NCI-H226 (cell line): Measurements from ENCODE around the gene USP3.

Source experiments
- DNase-seq: peaks from one replicate; pipeline ENCODE4 v3.0.0-alpha.2; 2015

USP3 gene

DNA sequence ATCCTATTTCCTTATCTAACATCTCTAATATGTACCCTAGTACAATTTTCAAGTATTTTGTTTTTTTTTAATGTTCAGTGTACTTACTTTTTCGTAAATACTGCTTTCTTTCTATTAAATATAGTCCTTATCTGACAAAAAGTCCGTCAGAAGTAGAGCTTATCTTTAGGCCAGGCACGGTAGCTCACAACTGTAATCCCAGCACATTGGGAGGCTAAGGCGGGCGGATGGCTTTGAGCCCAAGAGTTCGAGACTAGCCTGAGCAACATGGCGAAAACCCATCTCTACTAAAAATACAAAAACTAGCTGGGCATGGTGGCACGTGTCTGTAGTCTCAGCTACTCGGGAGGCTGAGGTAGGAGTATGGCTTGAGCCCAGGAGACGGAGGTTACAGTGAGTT is 41.1 kb downstream of the USP3 start:
- no peak for DNase-seq

DNA sequence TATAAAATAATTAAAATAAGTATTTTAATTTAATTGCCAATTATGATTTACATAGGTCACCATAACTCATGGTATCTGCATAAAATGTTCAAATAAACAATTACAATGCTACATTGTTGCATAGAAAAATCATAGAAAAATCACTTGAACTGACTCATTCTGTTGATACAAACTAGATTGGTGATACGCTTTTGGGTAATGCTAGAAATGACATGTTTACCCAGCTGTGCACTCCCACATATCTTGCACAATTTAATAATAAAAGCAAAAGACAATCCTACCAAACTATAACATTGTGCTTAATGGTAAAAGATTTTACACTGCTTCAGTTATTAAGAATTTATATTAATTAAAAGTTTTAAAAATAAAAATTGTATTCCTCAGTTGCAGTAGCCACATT is 47.0 kb downstream of the USP3 start:
- DNase-seq: peak; percentile 54

DNA sequence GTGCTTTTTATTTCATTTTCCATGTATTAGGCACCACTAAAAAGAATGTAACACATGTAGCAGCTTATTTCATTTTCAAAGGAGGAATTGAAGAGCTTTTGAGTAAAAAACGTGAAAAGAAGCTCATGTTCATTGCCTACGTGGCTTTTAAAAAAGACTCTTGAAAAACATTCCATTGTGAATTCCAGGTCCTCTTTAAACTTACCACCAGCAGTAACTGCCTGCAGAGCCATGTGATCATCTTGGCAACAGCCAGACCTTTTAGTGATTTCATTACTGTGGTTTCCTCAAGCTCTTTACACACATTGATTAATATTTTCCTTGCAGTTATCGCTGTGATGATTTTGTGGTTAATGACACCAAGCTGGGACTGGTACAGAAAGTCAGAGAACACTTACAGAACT is 49.0 kb downstream of the USP3 start:
- DNase-seq: peak; percentile 98

DNA sequence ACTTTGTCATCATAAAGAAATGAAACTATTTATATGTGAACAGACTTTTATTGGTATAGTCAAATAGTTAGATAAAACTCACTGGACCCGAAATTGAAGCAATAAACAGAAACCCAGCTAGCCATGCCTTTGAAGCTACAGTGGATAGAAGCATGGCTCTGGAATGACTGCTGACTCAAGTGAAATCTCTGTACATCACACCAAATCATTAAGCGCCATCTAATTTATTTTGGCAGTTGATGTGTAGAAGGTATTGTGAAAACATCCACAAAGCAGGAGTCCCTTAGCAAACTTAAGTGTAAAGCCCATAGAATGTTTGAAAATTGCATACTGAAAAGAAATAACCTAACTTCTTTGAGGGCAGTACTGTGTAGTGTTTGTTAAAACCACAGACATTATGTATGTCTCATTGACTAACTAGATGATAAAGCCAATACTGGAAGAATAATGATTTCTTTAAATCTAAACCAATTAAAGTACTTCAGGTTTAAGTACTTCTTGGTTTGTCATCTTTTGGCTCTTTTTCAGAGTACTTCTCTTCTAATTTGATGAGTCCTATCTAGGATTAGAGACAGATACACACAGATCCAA is 50.0 kb downstream of the USP3 start:
- no peak for DNase-seq

DNA sequence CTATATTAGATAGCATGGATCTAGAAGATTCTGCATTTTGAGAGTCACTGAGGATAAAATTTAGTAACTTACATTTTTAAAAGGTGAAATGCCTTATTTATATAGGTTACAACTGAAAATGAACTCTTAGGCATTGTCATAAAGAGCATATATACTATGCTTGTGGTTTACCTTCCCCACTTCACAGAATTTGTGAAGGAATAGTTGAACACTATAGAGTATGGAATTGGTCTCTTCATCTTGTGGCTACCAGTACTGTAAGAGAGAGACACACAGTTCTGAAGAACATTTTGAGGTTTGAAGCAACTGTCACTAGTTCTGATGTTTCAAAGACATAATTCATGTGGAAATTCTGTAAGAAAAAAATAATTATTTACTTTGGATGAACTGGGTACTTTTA is 51.1 kb downstream of the USP3 start:
- DNase-seq: no peak

DNA sequence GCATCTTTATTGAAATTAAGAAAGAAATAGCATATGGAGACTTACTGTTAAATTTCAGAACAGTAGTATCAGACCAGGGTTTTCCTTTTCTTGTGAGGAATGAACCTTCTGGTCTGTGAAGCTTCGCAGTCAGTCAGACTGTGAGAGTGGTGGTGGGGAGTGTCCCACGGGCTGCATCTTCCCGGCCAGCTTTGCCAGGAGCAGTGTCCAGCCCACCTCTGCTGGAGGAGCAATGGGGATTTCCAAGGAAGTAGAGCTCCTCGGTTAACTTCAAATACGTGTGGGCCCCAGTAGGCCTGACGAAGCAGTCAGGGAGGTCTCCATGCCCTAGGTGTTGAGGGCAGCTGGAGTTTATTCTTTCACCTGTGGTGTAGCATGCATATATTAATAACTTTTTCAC is 51.9 kb downstream of the USP3 start:
- no peak for DNase-seq

DNA sequence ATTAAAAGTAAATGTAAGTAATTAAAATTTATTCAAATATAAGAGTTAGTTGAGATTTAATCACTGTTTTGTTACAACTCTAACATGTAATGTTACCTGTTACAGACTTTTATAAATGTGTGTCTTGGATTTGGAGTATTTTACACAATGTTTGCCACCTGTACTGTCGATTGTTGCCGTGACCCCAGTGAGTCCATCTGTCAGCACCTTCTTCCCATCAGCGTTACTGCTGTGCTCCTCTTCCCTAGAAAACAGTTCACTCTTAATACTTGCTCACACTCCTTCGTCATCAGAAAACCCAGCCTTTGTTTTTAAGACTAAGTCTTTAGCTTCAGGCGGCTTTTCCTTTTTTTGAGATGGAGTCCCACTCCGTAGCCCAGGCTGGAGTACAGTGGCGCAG is 52.3 kb downstream of the USP3 start:
- DNase-seq: no peak

DNA sequence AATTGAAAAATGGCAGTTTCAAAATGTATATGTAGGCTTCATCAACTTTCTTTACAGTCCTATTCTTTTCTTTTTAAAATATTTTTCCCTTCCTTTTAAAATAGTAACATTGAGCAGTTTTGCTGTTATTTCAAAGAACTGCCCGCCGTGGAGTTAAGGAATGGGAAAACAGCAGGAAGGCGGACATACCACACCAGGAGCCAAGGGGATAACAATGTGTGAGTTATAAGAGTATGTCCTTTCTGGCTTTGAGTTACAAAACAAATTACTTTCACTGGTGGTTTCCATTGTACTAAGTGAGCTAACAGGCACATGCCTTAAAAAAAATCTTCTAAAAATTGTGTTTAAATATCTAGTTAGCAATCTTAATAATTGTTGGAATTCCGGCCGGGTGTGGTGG is 55.4 kb downstream of the USP3 start:
- DNase-seq: no peak

DNA sequence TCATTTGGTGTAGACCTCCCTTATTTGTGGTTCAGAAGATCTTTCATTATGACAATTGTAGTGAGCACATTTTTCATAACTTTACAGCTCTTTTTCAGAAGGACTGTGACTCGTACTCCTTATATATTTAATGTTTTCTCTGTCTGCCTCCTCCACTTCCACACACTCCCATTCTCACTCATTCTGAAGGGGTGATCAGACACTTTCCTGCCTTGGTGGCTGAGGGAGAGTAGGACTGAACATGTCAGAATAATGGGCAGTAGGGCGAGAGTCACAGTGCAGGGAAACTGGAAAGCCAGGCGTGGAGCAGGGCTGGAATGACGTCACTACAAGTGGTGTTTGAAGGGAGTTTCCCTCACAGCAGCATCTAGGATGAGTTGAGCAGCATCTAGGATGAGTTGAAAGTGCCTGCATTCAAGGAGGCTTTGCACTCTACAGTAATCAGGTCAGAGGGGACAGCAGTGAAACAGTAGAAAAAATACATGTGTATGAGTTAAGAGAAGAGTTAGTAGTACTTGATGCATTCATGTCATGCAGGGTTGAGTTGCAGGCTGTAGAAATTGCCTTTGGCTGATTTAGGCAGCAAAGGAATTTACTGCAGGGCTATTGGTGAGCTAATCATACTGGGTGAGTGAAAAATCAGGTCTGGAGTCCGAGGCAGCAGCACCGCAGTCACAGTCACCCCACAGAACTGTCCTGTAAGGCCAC is 56.5 kb downstream of the USP3 start:
- no peak for DNase-seq

DNA sequence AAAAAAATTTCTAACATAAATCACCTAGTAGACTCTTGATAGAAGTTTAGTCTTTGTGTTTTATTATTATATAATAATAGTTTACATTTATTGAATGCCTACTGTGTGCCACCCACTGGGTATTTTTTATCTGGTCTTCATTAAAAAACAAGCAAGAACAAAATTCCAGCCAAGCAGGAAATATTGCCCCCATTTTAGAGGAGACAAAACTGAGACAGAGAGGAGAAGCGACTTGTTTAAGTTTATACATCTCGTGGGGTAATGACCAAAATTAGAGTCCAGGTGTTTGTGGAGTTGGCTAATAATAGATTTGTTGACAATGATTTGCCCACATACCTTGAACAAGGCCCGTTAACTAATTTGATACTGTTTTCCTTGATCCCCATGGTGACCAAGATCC is 59.7 kb downstream of the USP3 start:
- DNase-seq: no peak

DNA sequence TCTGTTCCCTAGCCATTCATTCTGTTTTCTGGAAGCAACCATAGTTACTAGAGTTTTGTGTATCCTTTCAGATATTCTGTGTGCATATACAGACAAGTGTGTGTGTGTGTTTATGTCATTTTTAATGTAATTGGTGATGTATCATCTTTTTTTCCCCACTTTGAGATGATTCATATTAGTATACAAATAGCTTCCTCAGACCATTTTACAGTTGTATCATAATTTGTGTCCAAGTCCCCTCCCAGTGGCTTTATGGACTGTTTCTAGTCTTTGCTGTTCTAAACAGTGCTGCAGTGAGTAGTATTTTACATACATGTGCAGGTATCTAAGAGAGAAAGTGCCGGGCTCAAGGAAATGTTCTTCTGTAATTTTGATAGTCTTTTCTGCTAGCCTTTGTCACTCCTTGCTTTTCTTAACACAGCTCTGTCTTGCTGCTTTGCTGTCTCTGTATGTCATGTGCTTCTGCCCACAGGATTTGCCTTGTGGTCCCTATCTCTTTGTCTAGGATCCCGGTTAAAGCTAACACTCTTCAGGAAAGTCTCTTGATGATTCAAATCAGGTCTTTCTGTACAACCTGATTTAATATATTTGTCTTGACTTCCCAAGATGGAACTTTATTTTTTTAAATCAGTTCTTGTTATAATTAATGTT is 61.3 kb downstream of the USP3 start:
- DNase-seq: no peak

DNA sequence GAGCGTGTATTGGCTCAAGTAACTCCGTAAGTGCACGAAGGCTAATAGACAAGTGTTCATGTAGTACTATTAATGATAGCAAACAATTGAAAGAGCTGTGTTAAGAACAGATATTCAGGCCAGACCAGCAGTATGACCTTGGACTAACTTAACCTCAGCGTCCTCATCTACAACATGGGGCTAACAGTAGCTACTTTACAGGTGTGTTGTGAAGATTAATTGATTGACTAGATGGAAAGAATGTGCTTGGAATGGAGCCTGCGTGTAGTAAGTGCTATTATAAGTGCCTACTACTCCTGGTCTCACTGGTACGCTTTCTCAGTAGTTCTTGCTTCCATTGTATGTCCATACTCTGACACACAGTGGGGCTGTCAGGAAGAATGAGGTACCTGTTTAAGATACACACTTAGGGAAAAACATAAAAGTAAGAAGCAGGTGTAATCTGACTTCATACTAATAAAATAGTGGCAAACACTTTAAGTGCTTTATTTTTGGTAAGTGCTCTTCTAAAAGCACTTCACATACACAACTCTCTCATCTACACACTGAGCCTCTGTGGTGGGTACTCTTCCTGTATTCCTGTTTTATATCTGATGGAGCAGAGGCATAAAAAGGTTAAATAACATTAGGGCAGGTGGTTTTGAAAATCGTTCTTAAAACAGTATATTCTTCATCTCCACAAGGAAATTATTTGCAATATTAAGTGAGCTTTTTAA is 68.5 kb downstream of the USP3 start:
- DNase-seq: no peak

DNA sequence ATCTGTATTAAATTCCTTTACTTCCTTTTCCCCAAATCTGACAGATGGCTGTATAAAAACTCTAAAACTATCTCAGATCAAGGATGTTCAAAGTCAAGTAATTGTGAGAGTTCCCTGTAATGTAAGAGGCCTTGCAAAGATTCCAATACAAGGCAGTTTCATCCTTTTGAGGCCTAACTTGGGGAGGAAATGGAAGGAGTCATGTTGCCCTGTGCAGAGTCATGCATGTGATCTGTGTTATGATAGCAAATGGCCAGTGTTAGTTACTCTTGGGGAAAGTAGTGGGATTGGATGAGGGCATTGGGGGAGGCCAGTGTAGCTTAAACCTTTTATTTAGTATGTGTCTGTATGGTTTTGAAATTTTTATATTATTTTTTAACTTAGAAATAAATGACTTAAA is 69.1 kb downstream of the USP3 start:
- no peak for DNase-seq

DNA sequence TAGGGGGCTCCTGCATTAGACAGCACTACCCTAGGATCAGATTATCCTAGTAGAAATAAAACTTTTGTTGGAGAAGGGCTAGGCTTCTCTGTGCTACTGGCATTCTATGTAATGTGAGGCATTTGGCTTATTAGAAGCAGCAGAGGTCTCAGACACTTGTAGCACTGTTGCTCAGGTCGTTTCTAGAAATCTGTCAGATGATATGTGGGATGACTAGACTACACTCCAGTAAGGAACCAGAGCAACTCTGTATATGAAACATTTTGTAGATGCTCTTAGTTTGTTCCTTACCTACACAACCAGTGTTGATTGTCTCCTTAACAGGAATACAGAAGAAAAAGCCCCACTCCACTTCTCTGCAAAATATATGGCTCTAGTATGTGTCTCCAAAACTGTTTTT is 70.9 kb downstream of the USP3 start:
- no peak for DNase-seq

DNA sequence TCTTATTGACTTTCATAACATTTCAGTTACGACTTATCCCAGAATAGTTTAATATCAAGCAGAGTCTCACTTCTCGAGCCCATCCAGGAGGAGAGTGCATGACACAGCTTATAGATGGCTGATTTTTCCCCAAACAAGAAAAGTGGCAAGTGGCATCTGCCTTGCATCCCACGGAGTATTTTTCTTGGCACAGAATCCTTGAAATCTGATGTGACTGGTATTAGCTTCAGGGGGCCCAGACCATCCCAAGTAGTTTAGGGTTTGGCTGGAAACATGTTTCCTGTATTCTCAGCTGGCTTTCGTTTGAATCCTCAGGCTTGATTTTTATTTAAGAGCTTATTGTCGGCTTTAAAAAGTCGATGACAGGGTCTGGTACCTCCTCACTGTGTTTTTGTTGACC is 72.0 kb downstream of the USP3 start:
- no peak for DNase-seq

DNA sequence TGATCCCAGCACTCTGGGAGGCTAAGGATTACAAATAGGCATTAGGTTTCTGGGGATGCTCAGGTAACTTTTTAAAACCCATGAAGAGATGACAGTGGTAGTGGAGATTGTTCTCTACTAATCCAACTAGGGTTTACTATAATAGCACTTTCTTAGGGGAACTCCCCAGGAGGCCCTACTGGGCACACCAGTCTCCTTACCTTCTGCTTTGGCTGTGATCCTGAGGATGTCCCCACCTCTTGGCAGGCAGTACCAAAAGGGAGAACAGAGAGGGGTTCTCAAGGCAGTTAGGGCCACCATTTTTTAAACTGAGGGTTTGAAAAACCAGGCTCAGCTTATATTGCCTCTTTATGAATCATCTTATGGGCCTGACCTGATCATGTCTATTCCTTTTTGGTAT is 77.8 kb downstream of the USP3 start:
- DNase-seq: no peak

DNA sequence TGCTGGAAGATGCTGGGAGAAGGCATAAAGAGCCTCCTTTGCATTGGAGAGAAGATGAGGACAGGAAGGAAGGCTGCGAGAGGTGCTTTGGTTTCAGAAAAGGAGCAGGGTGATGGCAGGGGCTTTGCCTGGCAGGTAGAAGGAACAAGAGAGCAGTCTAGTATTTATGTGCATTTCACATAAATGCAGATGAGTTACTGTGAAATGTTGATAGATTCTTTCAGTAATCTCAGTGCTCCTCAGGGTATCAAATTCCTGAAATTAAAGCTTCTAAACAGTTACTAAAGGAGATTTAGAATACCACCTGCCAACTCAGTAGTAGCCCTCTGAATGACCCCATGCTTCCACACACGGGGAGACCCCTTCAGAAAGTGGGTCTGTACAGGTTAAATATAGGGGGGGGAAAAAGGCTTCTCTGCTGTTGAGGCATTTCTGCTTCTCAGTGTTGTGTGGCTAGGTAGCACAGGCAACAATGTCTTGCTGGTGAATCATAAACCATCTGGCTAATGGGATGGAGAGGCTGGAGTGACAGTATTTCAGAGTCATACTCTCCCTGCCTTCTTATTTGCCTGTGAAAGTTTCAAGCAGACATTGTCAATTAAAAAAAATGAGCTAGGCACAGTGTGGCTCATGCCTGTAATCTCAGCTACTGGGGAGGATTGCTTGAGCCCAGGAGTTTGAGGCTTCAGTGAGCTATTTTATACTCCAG is 78.5 kb downstream of the USP3 start:
- peak; percentile 80 for DNase-seq

DNA sequence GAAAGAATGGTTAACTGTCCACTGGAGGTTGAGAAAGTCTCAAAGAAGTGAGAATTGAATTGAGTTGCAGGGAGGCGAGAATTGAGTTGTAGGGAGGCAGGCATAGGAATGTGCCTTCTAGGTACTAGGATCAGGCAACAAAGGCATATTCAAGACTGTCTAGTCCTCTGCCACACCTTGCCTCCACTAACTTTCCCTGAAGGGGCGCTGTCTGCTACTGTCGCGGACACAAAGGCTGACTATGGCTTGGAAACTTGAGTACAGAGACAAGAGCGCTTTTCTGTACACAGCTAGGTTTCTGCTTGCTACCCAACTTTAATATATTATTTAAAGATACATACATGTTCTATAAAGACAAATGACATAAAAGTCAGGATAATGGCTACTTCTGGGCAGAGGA is 82.4 kb downstream of the USP3 start:
- DNase-seq: no peak

DNA sequence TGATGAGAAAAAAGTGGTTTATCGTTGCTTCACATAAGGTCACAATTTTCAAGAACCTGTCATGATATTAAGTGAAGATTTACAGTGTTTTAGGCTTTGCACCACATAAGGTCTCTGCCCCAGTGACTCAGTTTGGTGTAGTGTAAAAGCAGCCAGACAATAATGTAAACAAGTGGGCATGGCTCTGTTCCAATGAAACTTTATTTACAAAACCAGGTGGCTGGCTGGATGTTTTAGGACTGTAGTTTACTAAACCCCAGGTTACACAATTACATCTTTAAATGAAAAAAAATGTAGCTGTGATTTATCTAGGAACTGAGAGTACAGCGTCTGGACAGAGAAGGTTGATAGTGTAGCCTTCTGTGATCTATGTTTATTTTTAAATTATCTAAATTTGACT is 83.1 kb downstream of the USP3 start:
- no peak for DNase-seq

DNA sequence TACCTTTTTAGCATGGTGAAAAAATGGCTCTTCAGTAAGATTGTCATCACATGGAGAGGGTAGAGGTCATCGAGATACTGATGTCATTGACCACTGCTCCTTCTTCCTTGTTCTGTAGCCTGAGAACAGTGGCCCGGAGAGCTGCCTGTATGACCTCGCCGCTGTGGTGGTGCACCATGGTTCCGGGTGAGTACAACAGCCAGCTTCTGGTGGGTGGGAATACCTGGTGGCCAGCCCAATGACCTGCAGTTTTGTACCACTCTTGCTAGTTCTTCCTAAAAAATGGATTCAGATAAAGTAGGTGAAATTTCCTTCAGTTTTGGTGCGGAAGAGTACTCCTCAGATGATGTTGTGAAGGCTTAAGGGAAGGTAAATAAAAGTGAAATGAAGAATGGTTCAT is 84.4 kb downstream of the USP3 start:
- DNase-seq: no peak

DNA sequence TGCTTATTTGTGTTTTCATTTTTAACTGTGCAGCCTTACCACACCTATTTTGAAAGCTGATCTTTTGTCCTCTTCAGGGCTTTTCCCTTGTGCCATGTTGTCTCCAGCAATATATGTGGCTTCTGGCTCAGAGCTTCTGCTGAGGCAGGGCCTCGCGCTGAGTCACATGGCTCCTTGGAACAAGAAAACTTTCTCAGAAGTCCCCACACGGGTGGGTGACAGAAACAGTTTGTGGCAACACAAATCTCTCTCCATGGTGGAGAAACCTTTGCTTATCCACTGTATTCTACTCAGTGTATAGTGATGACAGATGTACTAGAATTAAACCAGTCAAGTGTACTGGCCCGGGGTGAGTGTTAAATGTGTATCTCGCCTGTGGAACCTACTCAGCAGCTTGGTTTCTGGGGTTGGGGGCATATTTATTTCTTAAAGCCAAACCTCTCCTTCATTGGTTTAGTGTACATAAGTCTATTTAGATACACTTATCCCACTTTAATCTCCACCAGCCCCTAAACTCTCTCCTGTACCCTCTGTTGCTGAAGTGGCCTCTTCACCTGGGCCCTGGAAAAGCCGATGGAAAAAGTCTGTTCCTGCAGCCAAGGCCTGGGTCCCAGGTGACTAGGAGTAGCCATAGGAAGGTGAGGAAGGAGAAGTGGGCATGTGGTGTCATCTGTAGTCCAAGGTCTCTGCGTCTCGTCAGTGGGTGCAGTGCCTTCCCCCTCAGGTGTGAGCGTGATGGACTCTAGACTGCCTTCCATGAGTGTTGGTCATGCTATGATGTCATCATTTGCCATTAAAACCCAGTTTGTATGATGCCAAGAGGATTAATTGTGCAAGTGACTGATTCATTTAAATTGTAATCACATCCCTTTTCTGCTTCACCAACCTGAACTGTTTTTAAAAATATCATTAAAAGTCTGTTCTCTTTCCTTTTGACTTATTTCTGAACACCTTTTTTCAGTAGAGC is 89.6 kb downstream of the USP3 start:
- DNase-seq: no peak

DNA sequence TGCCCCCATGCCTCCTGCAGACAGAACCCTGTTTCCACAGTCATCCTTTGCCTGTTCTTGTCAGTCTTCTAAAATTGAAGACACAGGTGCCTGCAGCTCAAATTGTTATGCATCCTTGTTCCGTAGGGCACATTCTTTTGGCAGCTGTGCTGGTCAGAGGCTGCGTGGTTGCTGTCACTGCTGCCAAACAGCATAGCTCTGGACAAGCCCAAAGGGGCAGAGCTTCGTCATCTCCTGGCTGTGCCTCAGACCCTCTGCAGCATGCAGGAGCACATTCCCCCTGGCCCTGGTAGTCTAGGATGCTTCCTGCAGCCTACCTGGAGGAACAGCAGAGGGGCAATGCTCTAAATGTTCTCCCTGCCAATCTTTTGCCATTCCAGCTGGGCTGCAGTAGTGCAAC is 90.7 kb downstream of the USP3 start:
- DNase-seq: no peak
